ENCODE measurements around the gene PRR16. TPM values are rescaled to one million over a fixed set of nuclear protein-coding genes. Genes with fewer than 3 reads are reported as not detected.

Gene PRR16
- total RNA-seq, 2 donors from 2014 or later = 4.7 to 4.8 TPM

GRCh38 chr5:120613729-120614128, 149.6 kb downstream of the PRR16 start:
- DNase-seq (no peak), ATAC-seq (no peak)
- intact Hi-C loops (cut with DNase I) = no loop called here

GRCh38 chr5:120614531-120615180, 150.6 kb downstream of the PRR16 start:
- no peak for DNase-seq
- intact Hi-C loops (cut with DNase I) = no loop called here

DNA sequence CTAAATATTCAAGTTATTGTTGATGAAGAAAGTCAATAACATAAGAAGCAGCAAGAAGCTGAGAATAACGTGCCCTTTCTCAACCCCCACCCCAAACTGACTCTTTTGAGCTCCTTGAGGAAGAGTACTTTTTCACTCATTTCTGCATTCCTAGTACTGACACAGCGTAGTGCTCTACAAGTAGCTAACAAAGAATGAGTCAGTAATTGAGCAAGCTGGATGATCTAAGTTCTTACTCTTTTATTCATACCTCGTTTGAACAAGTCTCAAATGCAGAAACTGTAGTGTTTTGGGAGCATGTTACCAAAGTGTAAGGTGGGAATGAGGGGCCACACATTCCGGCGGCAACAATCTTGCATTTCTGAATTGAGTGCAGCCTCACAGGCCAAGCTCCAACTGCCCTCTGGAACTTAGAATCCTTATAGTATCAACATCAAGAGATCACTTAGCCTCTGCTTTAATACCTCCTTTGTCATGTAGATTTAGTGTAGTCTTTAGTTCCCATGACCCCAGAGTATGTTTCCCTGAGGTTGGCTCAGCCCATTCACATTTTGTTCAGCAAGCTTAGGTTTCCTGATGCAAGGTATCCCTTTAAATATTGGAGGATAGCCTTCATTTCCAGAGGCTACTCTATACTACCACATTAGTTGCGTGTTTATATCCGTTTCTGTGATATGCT, 152.0 kb downstream of the PRR16 start:
- ATAC-seq (no peak), DNase-seq (no peak)
- intact Hi-C loops (cut with DNase I) = no loop called here

More at GRCh38 chr5:120614531-120615180, 150.6 kb downstream of the PRR16 start:
- peak in 1 of 2 donors; percentile 60 for ATAC-seq

GRCh38 chr5:120621339-120621738, 157.2 kb downstream of the PRR16 start:
- intact Hi-C loops (cut with DNase I) = no loop called here
- DNase-seq = no peak
- ATAC-seq = no peak

- ATAC-seq (no peak), DNase-seq (no peak)
- intact Hi-C loops (cut with DNase I) = no loop called here
These were observed 160.0 kb downstream of the PRR16 start for GRCh38 chr5:120624021-120624563.

- ATAC-seq (no peak), DNase-seq (no peak)
- intact Hi-C loops (cut with DNase I) = no loop called here
These were observed 164.1 kb downstream of the PRR16 start for GRCh38 chr5:120628156-120628555.

DNA sequence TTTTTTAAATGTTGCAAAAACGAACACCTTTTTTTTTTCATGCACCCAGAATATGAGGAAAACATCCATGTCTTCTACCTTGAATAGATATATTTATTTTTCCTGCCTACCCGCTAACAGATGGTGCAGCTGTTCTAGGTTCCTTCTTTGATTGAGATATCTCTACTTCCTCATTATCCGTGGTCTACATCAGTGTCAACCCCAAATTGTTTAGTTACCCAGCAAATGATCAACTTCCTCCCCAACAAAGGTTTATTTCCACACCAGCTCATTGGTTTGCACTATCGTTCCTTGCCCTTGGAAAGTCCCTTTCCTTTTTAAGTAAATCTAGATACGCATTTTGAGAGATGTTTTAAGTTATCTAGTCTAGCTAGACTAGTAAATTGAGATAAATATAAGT, 166.4 kb downstream of the PRR16 start:
- intact Hi-C loops (cut with DNase I) = no loop called here
- DNase-seq (no peak), ATAC-seq (no peak)

- intact Hi-C loops (cut with DNase I) = no loop called here
- no peak for ATAC-seq
- DNase-seq = no peak
These were observed 167.5 kb downstream of the PRR16 start for GRCh38 chr5:120631611-120632010.

- intact Hi-C loops (cut with DNase I) = no loop called here
These were observed 168.3 kb downstream of the PRR16 start for GRCh38 chr5:120632430-120632829.

GRCh38 chr5:120638449-120638848, 174.3 kb downstream of the PRR16 start:
- ATAC-seq = no peak
- no peak for DNase-seq
- intact Hi-C loops (cut with DNase I) = no loop called here

More at GRCh38 chr5:120632430-120632829, 168.3 kb downstream of the PRR16 start:
- ATAC-seq = no peak
- no peak for DNase-seq

- intact Hi-C loops (cut with DNase I) = no loop called here
- DNase-seq (no peak), ATAC-seq (peak in 1 of 2 donors; percentile 23)
These were observed 176.7 kb downstream of the PRR16 start for GRCh38 chr5:120640778-120641177.

GRCh38 chr5:120644516-120644915, 180.4 kb downstream of the PRR16 start:
- ATAC-seq (no peak), DNase-seq (no peak)
- intact Hi-C loops (cut with DNase I) = no loop called here

DNA sequence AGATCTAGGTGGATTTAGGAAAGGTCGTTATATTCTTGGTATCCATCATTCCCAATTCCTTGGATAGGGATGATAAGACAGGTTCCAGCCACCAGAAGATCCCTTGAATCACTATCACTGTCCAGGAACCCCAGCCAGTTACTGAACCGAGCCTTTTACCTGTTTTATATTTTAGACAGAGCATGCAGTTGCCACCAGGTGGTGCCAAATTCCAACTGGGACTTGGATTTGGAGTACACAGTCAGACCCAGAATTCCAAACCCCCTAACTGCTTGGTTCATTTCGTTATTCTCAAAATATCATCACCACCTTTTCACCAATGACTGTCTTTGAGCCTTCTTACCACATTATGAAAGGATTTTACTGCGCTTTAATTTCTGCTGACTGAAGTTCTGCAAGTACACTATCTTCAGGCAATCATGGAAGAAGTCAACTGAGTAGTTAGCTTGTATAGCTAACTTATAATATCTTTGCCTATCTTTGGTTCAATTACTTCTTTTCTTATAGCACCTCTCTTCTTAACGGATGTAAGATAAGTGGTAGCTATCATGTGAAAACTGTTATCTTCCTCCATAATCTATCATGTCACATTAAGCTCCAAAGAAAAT, 191.8 kb downstream of the PRR16 start:
- intact Hi-C loops (cut with DNase I) = no loop called here

GRCh38 chr5:120657104-120657503, 193.0 kb downstream of the PRR16 start:
- intact Hi-C loops (cut with DNase I) = no loop called here
- ATAC-seq (no peak), DNase-seq (no peak)

More for the DNA sequence above, 191.8 kb downstream of the PRR16 start:
- ATAC-seq (no peak), DNase-seq (peak; percentile 18)

DNA sequence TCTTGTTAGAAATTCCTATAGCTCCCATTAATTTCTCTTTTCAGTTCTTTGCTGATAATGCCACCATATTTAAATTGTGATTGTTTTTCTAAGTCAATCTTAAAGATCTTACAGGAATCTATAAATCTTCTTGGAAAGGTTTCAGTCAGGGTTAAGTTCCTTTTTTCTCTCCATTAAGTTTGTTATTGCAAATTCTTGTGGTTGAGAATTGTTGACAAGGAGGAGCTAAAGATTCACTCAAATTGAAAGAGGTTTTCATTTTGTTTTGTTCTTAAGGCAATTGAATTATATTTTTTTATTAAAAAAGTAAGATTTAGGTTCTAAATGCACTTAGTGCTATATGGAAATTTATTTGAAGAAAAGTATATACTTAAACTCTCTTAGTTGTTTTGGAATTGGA, 213.4 kb downstream of the PRR16 start:
- DNase-seq = no peak
- intact Hi-C loops (cut with DNase I) = no loop called here

GRCh38 chr5:120678279-120678678, 214.2 kb downstream of the PRR16 start:
- ATAC-seq (no peak), DNase-seq (no peak)
- intact Hi-C loops (cut with DNase I) = no loop called here

More for the DNA sequence above, 213.4 kb downstream of the PRR16 start:
- no peak for ATAC-seq

- intact Hi-C loops (cut with DNase I) = no loop called here
- DNase-seq (no peak), ATAC-seq (no peak)
These were observed 218.8 kb downstream of the PRR16 start for GRCh38 chr5:120682851-120683250.

DNA sequence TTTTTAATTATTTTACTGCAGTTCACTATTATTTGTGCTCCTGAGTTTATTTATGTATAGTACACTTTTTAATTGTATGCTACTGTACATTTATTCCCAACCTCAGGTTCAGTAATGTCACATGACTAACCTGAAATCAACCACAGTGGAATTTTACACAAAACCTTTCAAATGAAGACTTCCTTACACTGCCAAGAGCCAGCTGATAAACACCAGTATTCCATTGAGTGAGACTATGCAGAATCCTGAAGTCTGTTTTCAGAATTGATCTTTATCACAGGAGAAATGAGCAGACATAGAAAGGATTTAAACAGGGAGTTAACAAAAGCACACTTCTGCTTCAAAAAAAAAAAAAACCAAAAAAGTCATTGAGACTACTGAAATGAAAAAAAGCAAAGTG, 219.5 kb downstream of the PRR16 start:
- ATAC-seq (no peak), DNase-seq (no peak)
- intact Hi-C loops (cut with DNase I) = no loop called here

- ATAC-seq (no peak), DNase-seq (no peak)
- intact Hi-C loops (cut with DNase I) = no loop called here
These were observed 220.1 kb downstream of the PRR16 start for GRCh38 chr5:120684213-120684612.

- ATAC-seq = no peak
- intact Hi-C loops (cut with DNase I) = no loop called here
- DNase-seq = no peak
These were observed 220.8 kb downstream of the PRR16 start for GRCh38 chr5:120684749-120685415.

All from left cardiac atrium (tissue), 4 donors.